Inflammatory macrophage treated with lipopolysaccharide for 4 hours (primary cell): ENCODE results near the gene PLXNC1.

ENCODE experiments used
- DNase-seq: peaks from one replicate; pipeline ENCODE4 v3.0.0-alpha.2; 2020

PLXNC1 gene

DNA sequence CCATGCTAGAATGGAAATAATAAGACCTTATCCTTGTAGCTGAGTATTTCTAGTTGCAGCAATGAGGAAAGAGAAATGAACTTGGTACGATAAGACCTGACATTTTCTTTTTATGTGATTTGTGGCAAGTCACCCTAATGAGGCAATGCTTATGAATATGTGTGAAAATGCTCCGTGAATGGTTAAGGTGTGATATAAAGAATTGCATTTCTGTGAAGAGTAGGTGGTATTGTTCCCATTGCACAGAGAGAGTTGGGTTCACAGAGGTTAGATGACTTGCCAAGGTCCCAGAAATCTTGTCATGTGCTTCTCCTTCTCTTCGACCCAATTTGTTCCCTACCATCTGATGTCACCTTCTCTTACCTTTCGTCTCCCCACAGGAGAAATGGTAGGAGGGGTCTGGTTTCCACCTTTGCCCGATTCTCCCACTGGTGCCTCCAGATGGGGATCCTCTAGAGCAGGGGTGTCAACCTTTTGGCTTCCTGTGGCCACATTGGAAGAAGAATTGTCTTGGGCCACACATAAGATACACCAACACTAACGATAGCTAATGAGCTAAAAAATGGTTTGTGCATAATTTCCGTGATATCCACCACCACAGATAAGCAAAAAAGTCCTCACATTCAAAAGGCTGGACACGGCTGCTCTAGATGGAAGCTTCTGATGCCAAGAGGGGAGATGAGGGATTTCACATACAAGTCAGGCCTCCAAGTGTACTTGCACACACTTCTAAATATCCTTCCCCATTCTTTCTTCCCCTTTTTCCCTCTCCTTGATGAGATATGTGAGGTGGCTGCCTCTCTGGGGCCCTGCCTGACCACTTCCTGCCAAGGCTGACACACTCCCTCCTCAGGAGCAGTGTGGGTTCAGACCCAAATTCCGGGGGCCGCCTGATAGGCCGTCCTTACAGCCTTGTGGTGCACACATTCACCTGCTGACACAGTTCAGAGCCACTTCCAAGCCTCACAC, 96.1 kb downstream of the PLXNC1 start:
- DNase-seq, result peak; percentile 82

DNA sequence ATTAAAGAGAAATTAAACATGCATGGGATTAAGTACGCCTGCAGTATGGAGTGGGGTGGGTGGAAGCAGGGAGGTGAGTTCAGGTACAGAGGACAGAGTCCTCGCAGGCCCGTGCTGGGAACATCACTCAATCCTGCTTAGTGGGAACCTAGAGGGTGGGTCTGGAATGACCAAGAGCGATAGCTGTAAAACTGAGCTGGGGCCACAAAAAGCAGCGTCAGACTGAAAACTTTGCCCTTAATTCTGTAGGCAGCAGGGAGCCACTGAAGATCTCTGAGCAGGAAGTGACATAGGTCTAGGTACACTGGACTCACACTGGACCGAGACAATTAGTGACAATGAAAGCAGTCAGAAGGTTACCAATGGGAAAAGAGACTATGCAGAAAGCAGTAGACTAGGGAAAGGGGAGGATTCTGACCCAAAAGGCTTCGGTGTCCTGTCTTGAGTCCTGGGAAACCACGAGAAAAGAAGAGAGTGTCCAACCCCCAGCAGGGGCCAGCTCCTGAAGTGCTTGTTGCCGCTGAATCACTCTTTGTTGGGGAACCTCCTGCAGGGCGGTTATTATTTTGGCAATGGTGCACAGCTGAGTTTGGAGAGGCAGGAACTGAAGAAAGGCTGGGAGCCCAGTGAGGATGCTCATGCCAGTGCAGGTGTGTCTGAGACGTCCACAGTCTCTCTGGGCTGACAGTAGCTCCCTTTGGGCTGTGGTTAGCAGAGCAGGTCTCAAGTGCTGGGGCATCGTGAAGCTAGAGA, 97.4 kb downstream of the PLXNC1 start:
- DNase-seq, result no peak

DNA sequence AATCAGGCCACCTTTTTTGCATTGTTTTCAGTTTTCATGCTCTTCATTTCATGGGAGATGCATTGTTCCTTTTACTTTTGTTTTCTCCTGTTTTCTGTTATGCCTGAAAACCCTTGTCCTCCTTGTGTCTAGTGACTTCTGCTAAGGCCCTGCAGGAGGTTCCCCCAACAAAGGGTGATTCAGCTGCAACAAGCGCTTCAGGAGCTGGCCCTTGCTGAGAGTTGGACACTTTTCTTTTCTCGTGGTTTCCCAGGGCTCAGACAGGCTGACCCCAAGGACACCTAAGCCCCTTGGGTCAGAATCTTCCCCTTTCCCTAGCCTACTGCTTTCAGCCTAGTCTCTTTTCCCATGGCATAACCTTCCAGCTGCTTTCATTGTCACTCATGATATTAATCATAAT, 98.9 kb downstream of the PLXNC1 start:
- peak; percentile 30 for DNase-seq

DNA sequence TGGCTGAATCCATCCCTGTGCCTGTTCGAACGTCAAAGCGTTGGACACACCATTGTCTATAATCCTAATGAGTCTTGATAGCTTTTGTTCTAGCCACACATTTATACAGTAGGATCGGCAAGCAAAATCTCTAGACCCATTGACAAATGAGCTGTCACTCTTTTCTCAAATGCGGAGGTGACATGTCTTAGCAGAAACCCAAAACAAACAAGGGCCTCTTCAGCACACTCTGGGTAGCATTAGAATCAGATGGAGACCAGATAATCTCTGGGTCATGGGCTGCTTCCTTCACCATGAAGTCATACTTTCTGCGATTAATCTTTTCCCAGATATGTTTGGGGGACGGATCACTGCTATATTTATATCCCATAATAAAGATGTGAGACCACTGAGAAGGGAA, 100.2 kb downstream of the PLXNC1 start:
- no peak for DNase-seq

DNA sequence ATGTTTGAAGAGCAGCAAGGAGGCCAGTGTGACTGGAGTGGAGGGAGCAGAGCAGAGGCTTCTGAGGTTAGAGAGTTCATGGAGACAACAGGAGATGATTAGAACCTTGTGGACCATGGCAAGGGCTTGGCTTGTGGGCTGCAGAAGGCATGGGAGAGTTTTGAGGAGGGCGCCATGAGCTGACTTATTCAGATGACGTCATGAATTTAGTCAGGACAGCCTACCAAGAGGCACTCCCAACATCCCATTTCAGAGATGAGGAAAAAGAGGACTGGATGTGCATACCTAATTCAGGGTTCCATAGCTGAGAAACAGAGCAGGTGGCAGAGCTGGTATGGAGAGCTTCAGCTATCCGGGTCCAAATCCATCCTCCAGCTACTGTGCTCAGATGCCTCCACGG, 101.8 kb downstream of the PLXNC1 start:
- no peak for DNase-seq

DNA sequence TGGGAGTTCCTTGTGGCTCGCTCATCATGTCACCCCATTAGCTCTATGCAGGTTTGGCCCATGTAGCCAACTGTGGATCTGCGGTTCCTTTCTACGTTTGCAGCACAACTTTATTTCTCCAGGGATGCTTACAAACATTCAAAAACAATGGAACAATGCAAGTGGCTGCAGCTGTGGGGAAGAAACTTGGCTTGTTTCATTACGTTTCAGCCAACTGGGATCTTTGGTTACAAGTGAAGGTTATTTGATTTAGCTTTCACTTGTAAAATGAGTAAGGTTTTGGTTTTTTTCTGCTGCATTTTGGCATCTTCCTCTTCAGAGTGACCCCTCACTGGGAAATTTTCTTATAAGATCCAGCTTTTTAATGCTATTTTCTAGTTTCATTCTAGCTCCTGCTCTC, 105.9 kb downstream of the PLXNC1 start:
- DNase-seq, result no peak

DNA sequence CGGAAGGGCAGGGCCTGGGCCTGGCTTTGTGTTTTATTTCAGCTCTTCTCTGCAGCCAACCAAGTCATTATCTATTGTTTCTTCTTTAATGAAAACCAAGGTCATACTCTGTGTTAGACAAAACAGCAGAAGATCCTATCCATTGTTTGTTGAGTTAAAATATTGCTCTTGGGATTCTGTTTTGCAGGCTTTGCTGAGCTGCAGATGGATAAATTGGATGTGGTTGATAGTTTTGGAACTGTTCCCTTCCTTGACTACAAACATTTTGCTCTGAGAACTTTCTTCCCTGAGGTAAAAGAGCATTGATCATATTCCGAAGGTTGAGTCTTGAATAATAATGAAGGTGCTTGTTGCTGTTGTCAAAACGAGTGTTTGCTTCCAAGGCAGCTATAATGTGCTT, 106.6 kb downstream of the PLXNC1 start:
- no peak for DNase-seq

DNA sequence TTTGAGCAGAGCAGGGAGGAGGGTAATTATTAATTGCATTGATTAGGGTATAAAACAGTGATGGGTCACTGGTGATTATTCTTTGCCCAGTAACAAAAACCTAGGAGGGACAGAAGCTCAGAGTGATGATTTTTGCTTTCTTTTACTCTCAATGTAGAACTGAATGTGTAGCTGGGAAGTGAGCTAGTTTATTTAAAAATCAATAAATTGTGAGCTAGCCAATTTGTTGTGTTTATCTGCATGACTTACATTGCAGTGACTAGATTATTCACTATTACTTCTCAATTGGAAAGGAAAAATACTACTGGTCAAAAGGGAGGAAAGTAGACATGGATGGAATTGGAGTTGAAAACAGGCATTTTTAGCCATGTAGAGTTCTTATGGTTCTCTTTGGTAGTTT, 107.1 kb downstream of the PLXNC1 start:
- no peak for DNase-seq

DNA sequence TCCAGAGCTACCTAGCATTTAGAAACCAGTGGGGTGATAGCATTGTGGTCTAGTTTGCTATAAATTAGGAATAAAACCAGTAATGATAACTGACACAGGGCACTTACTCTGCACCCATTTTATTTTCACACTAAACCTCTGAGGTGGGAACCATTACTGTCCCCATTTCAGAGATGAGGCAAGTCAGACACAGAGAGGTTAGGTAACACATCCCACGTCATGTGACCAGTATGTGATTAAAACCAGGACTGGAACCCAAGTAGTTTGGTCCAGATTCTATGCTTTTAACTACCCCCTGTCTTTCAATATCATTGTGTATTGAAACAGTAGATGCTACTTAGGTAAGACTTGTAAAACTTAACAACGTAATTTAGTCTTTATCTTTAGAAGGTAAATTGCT, 110.2 kb downstream of the PLXNC1 start:
- no peak for DNase-seq

DNA sequence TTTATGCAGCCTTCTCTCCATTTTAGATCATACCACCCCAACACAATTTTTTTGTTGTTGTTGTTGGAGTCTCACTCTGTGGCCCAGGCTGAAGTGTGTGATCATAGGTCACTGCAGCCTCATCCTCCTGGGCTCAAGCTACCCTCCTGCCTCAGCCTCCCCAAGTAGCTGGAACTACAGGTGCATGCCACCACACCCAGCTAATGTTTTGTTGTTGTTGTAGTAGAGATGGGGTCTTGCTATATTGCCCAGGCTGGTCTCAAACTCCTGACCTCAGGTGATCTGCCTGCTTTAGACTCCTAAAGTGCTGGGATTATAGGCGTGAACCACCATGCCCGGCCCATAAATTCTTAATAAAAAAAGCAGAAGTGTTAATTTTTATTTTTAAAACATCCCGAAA, 111.6 kb downstream of the PLXNC1 start:
- no peak for DNase-seq

DNA sequence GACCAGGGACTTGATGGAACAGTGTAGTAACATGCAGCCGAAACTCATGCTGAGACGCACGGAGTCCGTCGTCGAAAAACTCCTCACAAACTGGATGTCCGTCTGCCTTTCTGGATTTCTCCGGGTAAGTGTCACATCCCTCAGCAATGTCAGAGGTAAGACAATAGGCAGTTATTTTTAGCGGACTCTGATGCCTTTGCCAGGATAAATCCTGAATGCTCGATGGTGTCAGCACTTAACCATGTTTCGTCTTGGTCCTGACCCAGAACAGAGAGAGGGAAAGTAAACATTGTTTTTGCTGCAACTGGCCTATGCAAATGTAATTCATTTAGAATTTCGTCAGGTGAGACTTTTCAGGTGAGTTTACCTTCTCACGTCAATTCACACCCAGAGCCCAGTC, 112.3 kb downstream of the PLXNC1 start:
- DNase-seq, result no peak

DNA sequence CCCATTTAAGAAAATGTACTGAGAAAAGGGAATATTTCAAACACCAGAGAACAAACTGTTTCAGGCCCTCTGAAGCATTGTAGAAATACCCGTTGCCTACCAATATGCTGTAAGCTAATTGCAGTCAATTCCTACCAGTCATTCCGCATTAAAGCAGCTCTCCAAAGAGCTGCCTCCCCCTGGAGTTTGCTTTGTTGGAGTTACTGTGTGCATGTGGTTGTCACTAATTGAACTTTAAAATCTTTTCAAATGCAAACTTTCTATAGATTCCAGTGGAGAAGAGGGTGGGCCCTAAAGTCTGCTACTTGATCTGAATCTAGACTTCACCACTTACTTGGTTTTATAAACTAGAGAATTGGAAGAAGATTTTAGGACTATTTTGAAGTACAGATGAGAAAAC, 112.7 kb downstream of the PLXNC1 start:
- no peak for DNase-seq

DNA sequence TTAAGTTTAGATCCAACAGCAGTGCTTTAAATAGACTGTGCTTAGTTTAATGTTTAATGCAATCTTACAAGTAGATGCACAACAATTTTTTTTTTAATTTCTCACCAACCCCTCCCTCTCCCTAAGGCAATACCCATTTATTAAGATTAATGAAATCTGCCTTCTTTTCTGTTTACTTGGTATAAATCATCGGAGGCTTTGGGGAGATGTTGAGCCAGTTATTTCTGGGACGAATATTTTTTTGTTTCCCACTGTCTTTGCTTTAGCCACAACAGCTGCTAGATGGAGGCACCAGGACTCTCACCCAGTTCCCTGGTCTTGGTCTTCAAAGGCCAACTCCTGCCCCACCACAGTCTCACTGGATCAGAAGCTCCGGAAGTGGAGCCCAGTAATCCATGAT, 113.4 kb downstream of the PLXNC1 start:
- DNase-seq, result no peak

DNA sequence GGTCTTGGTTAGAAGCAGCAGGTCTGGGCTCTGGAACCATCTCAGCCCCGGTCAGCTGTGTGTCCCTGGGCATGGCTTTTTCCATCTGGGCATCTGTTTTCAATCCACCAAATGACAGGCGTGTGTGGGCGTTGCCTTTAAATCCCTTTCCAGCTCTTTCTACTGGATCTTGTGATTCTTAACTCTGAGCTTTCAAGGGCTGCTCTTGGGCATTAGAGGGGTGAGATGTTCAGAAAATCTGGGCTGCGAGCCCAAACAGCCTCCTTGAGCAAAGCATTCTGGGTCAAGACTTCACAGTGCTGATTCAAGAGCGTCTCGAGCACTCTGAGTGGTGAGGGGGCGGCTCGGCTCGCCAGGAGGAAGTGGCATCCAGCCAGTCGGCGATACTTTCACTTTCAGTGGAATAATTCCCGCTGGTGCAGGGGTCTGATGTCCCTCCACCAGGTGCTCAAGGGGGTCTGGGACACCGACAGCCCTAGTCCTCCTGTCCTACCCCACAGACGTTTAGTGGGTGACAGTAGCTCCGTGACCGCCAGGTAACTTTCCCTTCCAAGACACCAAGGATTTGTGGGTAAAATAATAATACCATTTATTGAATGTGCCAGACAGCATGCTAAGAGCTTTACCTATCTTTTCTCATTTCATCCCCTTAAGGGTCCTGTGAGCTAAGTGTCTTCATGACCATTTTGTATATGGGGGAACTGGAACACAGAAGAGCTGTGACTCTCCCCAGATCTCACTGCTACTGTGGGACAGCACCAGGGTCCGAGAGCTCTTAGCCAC, 114.0 kb downstream of the PLXNC1 start:
- DNase-seq, result peak; percentile 92

DNA sequence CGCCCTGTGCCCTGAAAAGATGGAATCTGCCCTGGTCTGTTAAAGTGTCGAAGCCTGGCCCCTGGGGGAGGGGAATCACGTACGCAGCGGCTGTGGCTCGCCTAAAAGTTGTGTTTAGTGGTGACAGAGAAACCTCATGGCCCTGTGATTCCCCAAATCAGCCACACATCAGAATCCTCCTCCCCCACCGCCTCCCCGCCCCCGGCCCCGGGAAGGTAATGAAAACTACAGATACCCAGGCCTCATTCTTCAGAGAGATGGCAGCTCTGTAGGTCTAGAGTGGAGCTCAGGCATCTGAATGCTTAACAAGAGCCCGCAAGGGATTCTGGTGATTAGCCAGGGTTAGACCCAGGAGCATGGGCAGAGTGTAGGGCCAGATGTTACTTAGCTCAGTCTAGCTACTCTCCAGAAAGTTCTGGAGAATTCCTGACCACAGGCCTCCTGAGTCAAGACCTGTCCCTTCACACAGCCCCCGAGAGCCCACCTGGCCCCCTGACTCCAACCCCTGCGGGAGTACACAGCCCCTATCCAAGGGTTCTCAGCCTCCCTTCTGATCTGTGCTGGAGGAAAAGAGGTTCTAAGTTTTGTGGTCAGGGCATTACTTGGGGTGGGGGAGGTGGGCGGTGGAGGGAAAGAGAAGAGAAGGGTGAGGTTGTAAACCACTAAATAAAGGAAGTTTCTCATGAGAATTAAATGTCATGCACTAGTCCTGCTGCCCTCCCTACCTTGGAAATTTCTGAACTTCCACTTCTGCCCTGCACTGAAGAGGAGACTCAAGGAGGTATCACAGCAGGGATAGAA, 114.8 kb downstream of the PLXNC1 start:
- peak; percentile 86 for DNase-seq

DNA sequence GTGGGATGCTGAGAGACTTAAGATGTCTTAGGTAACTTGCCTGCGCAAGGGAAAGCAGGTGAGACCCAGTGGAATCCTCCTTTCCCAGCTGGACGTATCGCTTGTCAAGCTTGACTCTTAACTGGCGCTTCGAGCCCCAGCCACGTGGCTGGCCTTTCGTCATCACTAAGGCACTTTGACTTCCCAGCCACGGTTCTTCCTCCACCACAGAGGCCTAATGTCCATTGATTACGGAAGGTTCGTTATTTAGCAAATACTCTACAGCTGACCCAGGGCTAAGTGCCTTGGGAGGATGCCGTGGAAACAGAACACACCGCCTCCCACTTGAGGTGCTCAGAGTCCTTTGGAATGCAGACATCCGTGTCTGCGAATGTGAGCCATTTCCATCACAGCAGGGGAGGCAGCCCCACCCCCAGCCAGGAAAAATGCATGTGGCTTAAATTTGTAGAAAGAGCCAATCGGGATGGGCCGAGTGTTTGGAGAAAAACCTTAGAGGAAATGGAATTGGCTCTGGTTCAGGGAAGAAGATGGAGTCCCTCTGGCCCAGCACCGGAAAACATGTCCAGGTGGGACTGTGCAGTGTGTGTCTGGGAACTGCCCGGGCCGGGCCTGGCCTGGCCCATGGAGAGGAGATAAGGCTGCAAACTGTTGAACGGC, 115.7 kb downstream of the PLXNC1 start:
- DNase-seq, result peak; percentile 56

DNA sequence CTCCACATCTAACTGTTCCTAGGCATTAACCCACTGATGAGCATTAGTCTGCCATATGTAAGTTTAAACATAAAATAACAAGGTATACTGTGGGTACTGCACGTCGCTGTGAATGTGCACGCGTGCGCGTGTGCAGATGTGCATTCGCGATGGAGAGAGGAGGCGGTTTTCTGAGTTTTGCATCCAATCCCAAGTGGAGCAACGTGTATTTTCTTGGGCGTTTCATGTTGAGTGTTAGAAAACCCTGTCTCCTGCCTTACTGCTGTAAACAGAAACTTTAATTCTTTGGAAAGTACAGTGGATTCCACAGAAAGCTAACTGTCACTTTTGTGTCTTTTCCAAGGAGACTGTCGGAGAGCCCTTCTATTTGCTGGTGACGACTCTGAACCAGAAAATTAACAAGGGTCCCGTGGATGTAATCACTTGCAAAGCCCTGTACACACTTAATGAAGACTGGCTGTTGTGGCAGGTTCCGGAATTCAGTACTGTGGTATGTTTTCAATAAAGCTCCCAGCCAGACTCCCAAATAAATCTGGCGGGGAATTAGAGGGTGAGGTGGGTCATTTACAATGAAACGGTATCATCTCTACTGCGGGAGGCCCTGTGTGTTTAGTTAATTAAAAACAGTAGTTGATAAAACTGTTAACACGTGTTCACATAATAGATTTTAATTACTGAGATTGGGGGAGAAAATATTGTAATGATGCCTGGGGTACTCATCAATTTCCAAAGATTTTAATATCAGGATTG, 116.5 kb downstream of the PLXNC1 start:
- DNase-seq, result no peak

DNA sequence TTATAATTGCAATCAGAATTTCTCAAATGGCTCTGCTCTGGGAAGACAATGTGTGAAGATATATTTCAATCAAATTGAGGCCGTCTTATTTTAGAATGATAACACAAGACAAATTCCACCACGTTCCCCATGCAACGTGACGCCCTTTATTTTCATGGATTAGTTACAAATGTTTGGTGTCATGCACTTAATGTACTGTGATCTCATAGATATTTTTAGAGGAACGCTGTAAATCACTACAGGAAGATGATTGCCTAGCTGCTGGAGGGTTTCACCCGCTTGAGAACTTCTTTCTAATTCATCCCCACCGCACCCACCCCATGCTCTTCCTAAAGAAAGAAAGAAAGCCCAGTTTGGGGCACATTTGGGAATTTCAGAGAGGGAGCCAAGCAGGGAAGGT, 117.2 kb downstream of the PLXNC1 start:
- no peak for DNase-seq

DNA sequence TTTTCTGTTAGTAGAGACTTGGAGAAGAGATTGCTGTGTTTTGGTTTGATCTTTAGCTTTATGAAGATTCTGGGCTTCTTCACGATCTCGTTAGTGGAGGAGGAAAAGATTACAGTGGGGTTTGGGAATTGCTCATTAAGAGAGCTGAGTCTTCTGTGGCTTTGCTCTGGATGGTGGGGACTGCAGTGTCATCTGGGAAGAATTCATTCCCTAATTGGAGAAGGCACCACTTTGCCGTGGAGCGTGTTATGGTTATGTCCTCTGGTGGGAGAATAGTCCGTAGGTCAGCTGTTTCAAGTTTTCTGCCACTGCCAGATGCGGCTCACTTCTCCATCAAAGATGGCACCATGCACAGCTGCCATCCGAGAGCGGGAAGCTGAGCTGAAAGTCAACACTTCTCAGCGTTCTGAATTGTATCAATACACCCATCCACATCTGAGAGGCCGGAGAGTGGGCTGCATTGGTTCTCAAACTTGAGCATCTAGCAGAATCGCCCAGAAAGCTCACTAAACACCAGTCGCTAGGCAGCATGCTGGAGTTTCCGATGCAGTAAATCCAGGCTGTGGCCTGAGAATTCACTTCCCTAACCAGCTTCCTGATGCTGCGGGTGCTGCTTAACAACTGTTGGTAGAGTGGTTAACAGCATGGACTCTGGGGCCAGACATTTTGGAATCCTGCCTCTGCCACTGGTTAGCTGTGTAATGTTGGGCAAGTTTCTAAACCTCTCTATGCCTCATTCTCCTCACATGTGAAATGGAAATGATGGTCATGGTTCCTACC, 117.8 kb downstream of the PLXNC1 start:
- peak; percentile 71 for DNase-seq

DNA sequence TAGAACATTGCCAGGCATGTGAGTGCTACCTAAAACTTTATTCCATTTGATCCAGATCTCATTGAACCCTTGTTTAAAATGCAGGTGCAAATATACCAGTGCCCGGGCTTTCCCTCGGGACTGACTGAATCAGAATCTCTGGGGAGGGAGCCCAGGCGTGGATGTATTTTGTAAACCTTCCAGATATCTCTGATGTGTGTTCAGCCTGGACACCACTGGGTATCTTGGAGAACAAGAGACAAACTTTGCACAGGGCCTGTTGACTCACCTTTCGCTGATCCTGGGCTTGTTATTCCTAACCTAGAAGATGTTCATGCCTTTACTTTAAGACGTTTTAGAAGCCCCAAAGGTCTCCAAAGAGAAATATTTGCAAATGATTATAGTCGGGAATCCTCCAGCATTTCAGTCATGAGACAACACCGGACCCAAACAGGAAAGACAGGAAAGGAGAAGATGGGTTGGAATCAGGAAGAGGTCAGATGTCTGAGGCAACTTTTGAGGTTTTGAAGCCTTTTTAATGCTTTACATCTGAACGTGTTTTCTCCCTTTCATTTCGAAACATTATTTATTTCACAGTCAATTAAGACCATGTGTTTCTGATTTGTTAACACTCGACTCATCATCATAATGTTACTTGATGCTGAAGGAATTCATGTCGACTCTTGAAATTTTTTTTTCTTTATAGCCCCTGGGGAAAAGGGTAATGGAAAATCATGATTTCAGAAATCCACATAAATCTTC, 118.6 kb downstream of the PLXNC1 start:
- peak; percentile 80 for DNase-seq
